GM23338 (cell line): ENCODE measurements around the gene CAMSAP3. TPM values are rescaled to one million over a fixed set of nuclear protein-coding genes. Genes with fewer than 3 reads are reported as not detected.

Experiments
- ATAC-seq: fragments of 200-7000 bp; cut with Tn5 transposase; 3 replicates; pipeline ENCODE4 v1.9.1; 2020
- DNase-seq: peaks from one replicate; pipeline ENCODE4 v3.0.0-alpha.2; 2015; ENCODE audit warnings: low spot score
- H2AFZ ChIP-seq: fragments of 200-600 bp; sonication (generic); 2 replicates; pipeline ENCODE4 v1.8.0; 2016; ENCODE audit warnings: antibody characterized with exemption, mild to moderate bottlenecking, moderate library complexity
- H3F3A ChIP-seq: fragments of 200-600 bp; sonication (generic); replicated peaks from 2 replicates; pipeline ENCODE4 v1.8.0; 2017; ENCODE audit warnings: antibody characterized with exemption, mixed run types, low read depth
- H3K27ac ChIP-seq: fragments of 200-600 bp; sonication (generic); 2 replicates; pipeline ENCODE4 v1.6.1; 2016; ENCODE audit warnings: low read depth
- H3K27me3 ChIP-seq: fragments of 200-600 bp; sonication (generic); 2 replicates; pipeline ENCODE4 v1.8.0; 2016; ENCODE audit warnings: mild to moderate bottlenecking, mixed run types, moderate library complexity; ENCODE audit not compliant: insufficient read depth
- H3K36me3 ChIP-seq: fragments of 200-600 bp; sonication (generic); 2 replicates; pipeline ENCODE4 v1.8.0; 2016; ENCODE audit warnings: mild to moderate bottlenecking; ENCODE audit not compliant: insufficient read depth
- H3K4me1 ChIP-seq: fragments of 200-600 bp; sonication (generic); 2 replicates; pipeline ENCODE4 v1.8.0; 2016; ENCODE audit warnings: mild to moderate bottlenecking, moderate library complexity; ENCODE audit not compliant: insufficient read depth
- H3K4me2 ChIP-seq: fragments of 200-600 bp; sonication (generic); 2 replicates; pipeline ENCODE4 v1.7.1; 2017; ENCODE audit warnings: mixed run types
- H3K4me3 ChIP-seq: fragments of 200-600 bp; sonication (generic); 2 replicates; pipeline ENCODE4 v1.6.1; 2016; ENCODE audit warnings: mixed run types
- H3K79me2 ChIP-seq: fragments of 200-600 bp; sonication (generic); replicated peaks from 2 replicates; pipeline ENCODE4 v1.8.0; 2017; ENCODE audit warnings: mild to moderate bottlenecking; ENCODE audit not compliant: insufficient read depth
- H3K9me2 ChIP-seq: fragments of 200-600 bp; sonication (generic); 2 replicates; pipeline ENCODE4 v1.8.0; 2017; ENCODE audit not compliant: insufficient read depth
- H4K20me1 ChIP-seq: fragments of 200-600 bp; sonication (generic); replicated peaks from 2 replicates; pipeline ENCODE4 v1.8.0; 2017; ENCODE audit warnings: mild to moderate bottlenecking; ENCODE audit not compliant: insufficient read depth
- H3K27ac Mint-ChIP-seq: 2 replicates; pipeline ENCODE4 v1.8.0; 2020; ENCODE audit warnings: inconsistent platforms, mild to moderate bottlenecking, moderate library complexity, mixed read lengths
- H3K27me3 Mint-ChIP-seq: 3 replicates; pipeline ENCODE4 v1.8.0; 2022; ENCODE audit warnings: low read depth, mild to moderate bottlenecking, moderate library complexity, mixed read lengths, inconsistent platforms; ENCODE audit not compliant: insufficient read depth, poor library complexity
- H3K36me3 Mint-ChIP-seq: 3 replicates; pipeline ENCODE4 v1.8.0; 2021; ENCODE audit warnings: low read depth, mild to moderate bottlenecking, inconsistent platforms, moderate library complexity, mixed read lengths
- H3K4me1 Mint-ChIP-seq: 3 replicates; pipeline ENCODE4 v1.8.0; 2020; ENCODE audit warnings: mild to moderate bottlenecking, inconsistent platforms, mixed read lengths
- H3K4me3 Mint-ChIP-seq: 3 replicates; pipeline ENCODE4 v1.8.0; 2021; ENCODE audit warnings: moderate library complexity, mild to moderate bottlenecking, inconsistent platforms, mixed read lengths
- H3K9me3 Mint-ChIP-seq: 3 replicates; pipeline ENCODE4 v1.8.0; 2020; ENCODE audit warnings: moderate library complexity, mild to moderate bottlenecking, inconsistent platforms, mixed read lengths
- CTCF ChIP-seq, 2 experiments: fragments of 200-600 bp in 1 of 2; sonication (generic) in 1 of 2; conservative IDR thresholded peaks; 2 replicates each; pipeline versions ENCODE4 v1.5.1 to v1.6.1; 2016 to 2017; ENCODE audit warnings: antibody characterized with exemption in 2 of 2, low read depth in 2 of 2, mild to moderate bottlenecking in 2 of 2, moderate library complexity in 1 of 2
- ETS1 ChIP-seq: IDR thresholded peaks from 2 replicates; pipeline ENCODE4 v1.6.1; 2016; ENCODE audit warnings: antibody characterized with exemption
- EZH2 ChIP-seq: fragments of 200-600 bp; sonication (generic); IDR thresholded peaks from one replicate; pipeline ENCODE4 v1.8.0; 2017; ENCODE audit warnings: antibody characterized with exemption, mild to moderate bottlenecking, low read depth; ENCODE audit not compliant: unreplicated experiment
- POLR2AphosphoS5 ChIP-seq: IDR thresholded peaks from 2 replicates; pipeline ENCODE4 v1.6.1; 2016; ENCODE audit warnings: antibody characterized with exemption, low read depth
- STAT1 ChIP-seq: IDR thresholded peaks from one replicate; pipeline ENCODE4 v1.6.1; 2016; ENCODE audit warnings: antibody characterized with exemption; ENCODE audit not compliant: unreplicated experiment
- ZNF462 ChIP-seq: fragments of 250-450 bp; sonication (Bioruptor Pico); IDR thresholded peaks from 2 replicates; pipeline ENCODE4 v1.5.0; 2020; ENCODE audit warnings: mild to moderate bottlenecking, moderate library complexity
- polyA plus RNA-seq: library from polyadenylated mRNA; unstranded; fragments of >200 nt; fragmentation: Nextera tagmentation; extraction: Ambion mirVana; gene quantifications from 2 replicates; pipeline ENCODE4 v1.2.1, GENCODE V29; 2016
- total RNA-seq: library from RNA; depleted of rRNA; stranded (reverse); fragments of >200 nt; shearing (Covaris generic); gene quantifications from 2 replicates; pipeline ENCODE4 v1.2.3, GENCODE V29; 2014

Gene CAMSAP3
- total and polyA plus RNA-seq, 2 experiments from 2014 or later = 6.4 to 32.2 TPM

- TF ChIP-seq ZNF462 = no peak
- no peak for TF ChIP-seq STAT1
- no peak for TF ChIP-seq ETS1
Measured at GRCh38 chr19:7648265-7649014, 52.8 kb downstream of the CAMSAP3 start (continued).

- H3K9me3 Mint-ChIP-seq = no peaks in the 10 kb centered on the region
- H3K4me1 ChIP-seq = no peaks in the 10 kb centered on the region
- peaks cover 25% of the 10 kb centered on the region for H3K27me3 Mint-ChIP-seq
- DNase-seq = no peak
- peaks cover 7% of the 10 kb centered on the region; the same call in 1 of the 3 replicates for H3K4me1 Mint-ChIP-seq
- H3K36me3 Mint-ChIP-seq = peaks cover 3% of the 10 kb centered on the region; the same call in 1 of the 3 replicates
- no peaks in the 10 kb centered on the region for H3F3A ChIP-seq
- no peak for ATAC-seq
- H3K27me3 ChIP-seq = peaks cover 27% of the 10 kb centered on the region
- no peak overlapping the region for H3K4me3 ChIP-seq
- no peak overlapping the region for H3K4me3 Mint-ChIP-seq
- no peak overlapping the region for H3K4me2 ChIP-seq
- H2AFZ ChIP-seq = no peak overlapping the region
- H3K27ac ChIP-seq = no peak overlapping the region
- no peaks in the 10 kb centered on the region for H3K36me3 ChIP-seq
- no peaks in the 10 kb centered on the region for H3K9me2 ChIP-seq
- H3K79me2 ChIP-seq = no peaks in the 10 kb centered on the region
- no peaks in the 10 kb centered on the region; the same call in 1 of the 2 replicates for H4K20me1 ChIP-seq
- no peak overlapping the region for H3K27ac Mint-ChIP-seq
- TF ChIP-seq ETS1 (no peak), EZH2 (no peak), CTCF (conservative IDR thresholded peaks at IDR 0.05; ENCODE audit: low read depth in 2 of 2) (no peak), POLR2AphosphoS5 (no peak)
Measured at GRCh38 chr19:7650148-7650547, 54.5 kb downstream of the CAMSAP3 start.
